GM06990 (cell line): ENCODE measurements around the gene COBLL1.

Experiments
- DNase-seq: peaks from one replicate; pipeline ENCODE4 v3.0.0-alpha.2; 2011; ENCODE audit not compliant: insufficient read length; ENCODE audit errors: extremely low read depth
- H3K27me3 ChIP-seq: replicated peaks from 2 replicates; pipeline ENCODE4 v1.6.0; 2011; ENCODE audit warnings: low read length; ENCODE audit not compliant: control insufficient read depth, insufficient read depth
- H3K36me3 ChIP-seq: 2 replicates; pipeline ENCODE4 v1.5.1; 2011; ENCODE audit warnings: low read length; ENCODE audit not compliant: control insufficient read depth, insufficient read depth
- H3K4me3 ChIP-seq: replicated peaks from 2 replicates; pipeline ENCODE4 v1.5.1; 2011; ENCODE audit warnings: low read depth, mild to moderate bottlenecking, control low read depth, low read length
- CTCF ChIP-seq: IDR thresholded peaks from 2 replicates; pipeline ENCODE4 v1.5.1; 2011; ENCODE audit warnings: low read length, control low read depth, mild to moderate bottlenecking, inconsistent platforms; ENCODE audit not compliant: insufficient read depth, poor library complexity, severe bottlenecking

The COBLL1 gene

GRCh38 chr2:164826293-164827243 is 15.1 kb downstream of the COBLL1 start:
- Histone ChIP-seq H3K36me3 (no peaks in the 10 kb centered on the region), H3K27me3 (no peaks in the 10 kb centered on the region), H3K4me3 (no peak overlapping the region)
- no peak for DNase-seq
- no peak for TF ChIP-seq CTCF

DNA sequence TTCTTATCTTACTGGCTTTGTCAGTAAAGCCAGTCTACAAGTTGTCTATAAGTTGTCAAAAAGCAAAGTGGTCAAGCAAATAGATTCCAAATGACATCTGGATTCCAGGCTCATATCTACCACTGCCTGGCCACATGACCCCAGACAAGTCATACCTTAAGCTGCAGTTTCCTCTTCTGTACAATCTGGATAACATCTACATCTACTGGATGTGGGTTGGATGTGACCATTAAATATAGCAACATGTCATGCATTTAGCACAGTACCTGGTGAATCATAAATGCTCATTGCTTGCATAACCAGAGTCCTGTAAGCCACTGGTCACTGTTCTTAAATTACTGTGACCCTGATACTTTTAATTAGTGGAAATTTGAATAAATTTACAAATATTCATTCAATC is 16.8 kb downstream of the COBLL1 start:
- no peaks in the 10 kb centered on the region for H3K36me3 ChIP-seq
- H3K4me3 ChIP-seq = no peak overlapping the region
- DNase-seq = no peak
- H3K27me3 ChIP-seq = no peaks in the 10 kb centered on the region
- no peak for TF ChIP-seq CTCF

DNA sequence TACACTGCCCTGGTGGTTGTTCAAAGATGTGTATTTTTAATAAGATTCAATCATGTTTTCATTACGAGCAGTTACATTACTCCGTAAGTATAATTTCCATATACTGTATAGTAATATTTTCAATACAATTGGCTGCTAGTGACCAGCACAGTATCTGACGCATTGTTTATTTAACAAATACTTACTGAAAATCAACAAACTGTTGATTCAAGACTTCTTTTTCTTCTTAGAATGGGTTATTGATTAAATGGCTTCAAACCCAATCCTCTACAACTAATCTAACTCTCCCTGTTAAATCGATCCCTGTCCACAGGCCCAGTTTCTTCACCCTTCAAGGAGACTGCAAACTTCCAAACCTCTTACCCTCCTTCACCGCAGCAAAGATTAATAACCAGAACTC is 18.5 kb downstream of the COBLL1 start:
- no peaks in the 10 kb centered on the region for H3K27me3 ChIP-seq
- no peak overlapping the region for H3K4me3 ChIP-seq
- no peak for TF ChIP-seq CTCF
- no peaks in the 10 kb centered on the region for H3K36me3 ChIP-seq
- no peak for DNase-seq

- no peak for TF ChIP-seq CTCF
- Histone ChIP-seq H3K36me3 (no peaks in the 10 kb centered on the region), H3K27me3 (no peaks in the 10 kb centered on the region), H3K4me3 (no peak overlapping the region)
- no peak for DNase-seq
Observed at GRCh38 chr2:164821338-164821737, 20.3 kb downstream of the COBLL1 start.

GRCh38 chr2:164818149-164819136 is 23.2 kb downstream of the COBLL1 start:
- DNase-seq = no peak
- Histone ChIP-seq H3K4me3 (no peak overlapping the region), H3K36me3 (no peaks in the 10 kb centered on the region), H3K27me3 (no peaks in the 10 kb centered on the region)
- no peak for TF ChIP-seq CTCF
